MM.1S (cell line): ENCODE results near the gene CABLES2.

ENCODE experiments used
- DNase-seq: peaks from one replicate; pipeline ENCODE4 v3.0.0-alpha.2; 2015
- H2AFZ ChIP-seq: fragments of 300-600 bp; sonication (generic); 2 replicates; pipeline ENCODE4 v1.6.0; 2016; ENCODE audit warnings: antibody characterized with exemption, low read length
- H3F3A ChIP-seq: fragments of 300-600 bp; sonication (generic); 2 replicates; pipeline ENCODE4 v1.6.1; 2016; ENCODE audit warnings: mild to moderate bottlenecking, antibody characterized with exemption, low read length, moderate library complexity, mixed read lengths; ENCODE audit not compliant: insufficient read depth
- H3K27ac ChIP-seq: fragments of 300-600 bp; sonication (generic); 2 replicates; pipeline ENCODE4 v1.5.1; 2016; ENCODE audit warnings: mild to moderate bottlenecking, low read length
- H3K27me3 ChIP-seq: fragments of 300-600 bp; sonication (generic); replicated peaks from 2 replicates; pipeline ENCODE4 v1.6.0; 2016; ENCODE audit warnings: low read length; ENCODE audit not compliant: insufficient read depth
- H3K36me3 ChIP-seq: fragments of 300-600 bp; sonication (generic); replicated peaks from 2 replicates; pipeline ENCODE4 v1.6.1; 2016; ENCODE audit warnings: mild to moderate bottlenecking, low read length, mixed read lengths; ENCODE audit not compliant: insufficient read depth
- H3K4me1 ChIP-seq: fragments of 300-600 bp; sonication (generic); 2 replicates; pipeline ENCODE4 v1.6.1; 2016; ENCODE audit warnings: low read length, mixed read lengths
- H3K4me2 ChIP-seq: fragments of 300-600 bp; sonication (generic); 2 replicates; pipeline ENCODE4 v1.6.0; 2016; ENCODE audit warnings: low read depth, low read length
- H3K4me3 ChIP-seq: fragments of 300-600 bp; sonication (generic); 2 replicates; pipeline ENCODE4 v1.5.1; 2016; ENCODE audit warnings: low read length, mixed read lengths
- H3K79me2 ChIP-seq: fragments of 300-600 bp; sonication (generic); 2 replicates; pipeline ENCODE4 v1.6.1; 2016; ENCODE audit warnings: mixed run types, low read length, mixed read lengths
- H3K9ac ChIP-seq: fragments of 300-600 bp; sonication (generic); 2 replicates; pipeline ENCODE4 v1.6.1; 2016; ENCODE audit warnings: low read length, mixed read lengths
- H3K9me2 ChIP-seq: fragments of 300-600 bp; sonication (generic); replicated peaks from 2 replicates; pipeline ENCODE4 v1.6.1; 2016; ENCODE audit warnings: mild to moderate bottlenecking, low read length, mixed read lengths; ENCODE audit not compliant: insufficient read depth
- H3K9me3 ChIP-seq: fragments of 300-600 bp; sonication (generic); replicated peaks from 2 replicates; pipeline ENCODE4 v1.6.1; 2016; ENCODE audit warnings: mild to moderate bottlenecking, low read length, mixed read lengths; ENCODE audit not compliant: insufficient read depth
- H4K20me1 ChIP-seq: fragments of 300-600 bp; sonication (generic); 2 replicates; pipeline ENCODE4 v1.6.1; 2016; ENCODE audit warnings: mild to moderate bottlenecking, low read length, moderate library complexity, mixed read lengths; ENCODE audit not compliant: insufficient read depth
- EZH2 ChIP-seq: fragments of 300-600 bp; sonication (generic); optimal IDR thresholded peaks from 2 replicates; pipeline ENCODE3; 2017; ENCODE audit warnings: low read depth, mild to moderate bottlenecking, antibody characterized with exemption, low read length, mixed read lengths
- EZH2phosphoT487 ChIP-seq: fragments of 300-600 bp; sonication (generic); IDR thresholded peaks from 2 replicates; pipeline ENCODE4 v1.6.1; 2018; ENCODE audit warnings: antibody characterized with exemption, low read length
- TF ChIP-seq, protein P1 (sequence below): fragments of 300-600 bp; sonication (generic); IDR thresholded peaks from 2 replicates; pipeline ENCODE4 v1.5.1; 2016; ENCODE audit warnings: antibody characterized with exemption, low read length, mixed read lengths

The CABLES2 gene

DNA sequence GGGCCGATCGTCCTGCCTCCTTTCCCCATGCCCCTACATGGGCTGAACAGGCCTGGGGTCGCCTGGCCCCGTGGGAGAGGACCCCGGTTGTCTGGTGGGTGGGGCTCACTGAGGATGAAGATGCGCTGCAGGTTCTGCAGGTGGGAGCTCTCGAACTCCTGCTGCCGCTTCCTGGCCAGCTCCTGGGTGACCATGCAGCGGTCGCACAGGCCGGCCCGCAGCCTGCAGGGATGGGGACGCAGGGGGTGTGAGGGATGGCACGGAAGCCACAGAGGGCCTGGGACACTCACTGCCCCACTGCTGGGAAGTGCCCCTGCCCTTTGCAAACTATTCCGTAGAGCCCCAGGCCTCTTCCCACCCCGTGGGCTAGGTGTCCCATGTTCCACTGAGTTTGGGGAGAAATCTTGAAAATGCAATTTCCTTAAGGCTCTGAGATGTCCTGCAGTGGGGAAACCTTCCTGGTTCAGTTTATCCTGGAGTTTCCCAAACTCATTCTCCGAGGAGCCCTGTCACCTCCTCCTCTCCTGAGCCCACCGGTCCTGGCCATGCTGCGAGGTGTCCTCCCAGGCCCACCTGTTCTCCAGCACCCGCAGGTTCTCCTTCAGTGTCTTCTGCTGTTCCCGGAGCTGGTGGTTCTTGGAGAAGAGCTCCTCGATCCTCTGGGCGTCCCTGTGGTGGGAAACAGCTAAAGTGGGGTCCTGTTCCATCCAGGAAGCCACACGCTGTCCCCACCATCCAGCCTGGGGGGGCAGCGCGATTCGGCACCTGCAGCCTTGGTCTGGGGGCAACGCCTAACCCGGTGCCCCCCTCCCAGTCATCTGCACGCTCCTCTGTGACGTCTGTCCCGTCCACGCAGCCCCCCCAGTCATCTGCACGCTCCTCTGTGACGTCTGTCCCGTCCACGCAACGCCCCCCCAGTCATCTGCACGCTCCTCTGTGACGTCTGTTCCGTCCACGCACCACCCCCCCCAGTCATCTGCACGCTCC lies 9.9 kb upstream of the CABLES2 start:
- H3K79me2 ChIP-seq, result no peaks in the 10 kb centered on the region
- no peaks in the 10 kb centered on the region for H3K9me2 ChIP-seq
- no peaks in the 10 kb centered on the region for H3F3A ChIP-seq
- H3K36me3 ChIP-seq, result no peaks in the 10 kb centered on the region
- H2AFZ ChIP-seq, result no peak overlapping the region
- H3K27me3 ChIP-seq, result peaks cover 97% of the 10 kb centered on the region
- no peaks in the 10 kb centered on the region for H3K4me1 ChIP-seq
- TF ChIP-seq, protein P1, sequence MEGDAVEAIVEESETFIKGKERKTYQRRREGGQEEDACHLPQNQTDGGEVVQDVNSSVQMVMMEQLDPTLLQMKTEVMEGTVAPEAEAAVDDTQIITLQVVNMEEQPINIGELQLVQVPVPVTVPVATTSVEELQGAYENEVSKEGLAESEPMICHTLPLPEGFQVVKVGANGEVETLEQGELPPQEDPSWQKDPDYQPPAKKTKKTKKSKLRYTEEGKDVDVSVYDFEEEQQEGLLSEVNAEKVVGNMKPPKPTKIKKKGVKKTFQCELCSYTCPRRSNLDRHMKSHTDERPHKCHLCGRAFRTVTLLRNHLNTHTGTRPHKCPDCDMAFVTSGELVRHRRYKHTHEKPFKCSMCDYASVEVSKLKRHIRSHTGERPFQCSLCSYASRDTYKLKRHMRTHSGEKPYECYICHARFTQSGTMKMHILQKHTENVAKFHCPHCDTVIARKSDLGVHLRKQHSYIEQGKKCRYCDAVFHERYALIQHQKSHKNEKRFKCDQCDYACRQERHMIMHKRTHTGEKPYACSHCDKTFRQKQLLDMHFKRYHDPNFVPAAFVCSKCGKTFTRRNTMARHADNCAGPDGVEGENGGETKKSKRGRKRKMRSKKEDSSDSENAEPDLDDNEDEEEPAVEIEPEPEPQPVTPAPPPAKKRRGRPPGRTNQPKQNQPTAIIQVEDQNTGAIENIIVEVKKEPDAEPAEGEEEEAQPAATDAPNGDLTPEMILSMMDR, result no peak
- no peak for TF ChIP-seq EZH2phosphoT487
- TF ChIP-seq EZH2, result no peak
- no peak for DNase-seq
- no peak overlapping the region for H3K4me2 ChIP-seq
- no peaks in the 10 kb centered on the region for H4K20me1 ChIP-seq
- no peaks in the 10 kb centered on the region for H3K9me3 ChIP-seq
- no peak overlapping the region for H3K9ac ChIP-seq
- H3K27ac ChIP-seq, result no peak overlapping the region
- H3K4me3 ChIP-seq, result no peak overlapping the region

DNA sequence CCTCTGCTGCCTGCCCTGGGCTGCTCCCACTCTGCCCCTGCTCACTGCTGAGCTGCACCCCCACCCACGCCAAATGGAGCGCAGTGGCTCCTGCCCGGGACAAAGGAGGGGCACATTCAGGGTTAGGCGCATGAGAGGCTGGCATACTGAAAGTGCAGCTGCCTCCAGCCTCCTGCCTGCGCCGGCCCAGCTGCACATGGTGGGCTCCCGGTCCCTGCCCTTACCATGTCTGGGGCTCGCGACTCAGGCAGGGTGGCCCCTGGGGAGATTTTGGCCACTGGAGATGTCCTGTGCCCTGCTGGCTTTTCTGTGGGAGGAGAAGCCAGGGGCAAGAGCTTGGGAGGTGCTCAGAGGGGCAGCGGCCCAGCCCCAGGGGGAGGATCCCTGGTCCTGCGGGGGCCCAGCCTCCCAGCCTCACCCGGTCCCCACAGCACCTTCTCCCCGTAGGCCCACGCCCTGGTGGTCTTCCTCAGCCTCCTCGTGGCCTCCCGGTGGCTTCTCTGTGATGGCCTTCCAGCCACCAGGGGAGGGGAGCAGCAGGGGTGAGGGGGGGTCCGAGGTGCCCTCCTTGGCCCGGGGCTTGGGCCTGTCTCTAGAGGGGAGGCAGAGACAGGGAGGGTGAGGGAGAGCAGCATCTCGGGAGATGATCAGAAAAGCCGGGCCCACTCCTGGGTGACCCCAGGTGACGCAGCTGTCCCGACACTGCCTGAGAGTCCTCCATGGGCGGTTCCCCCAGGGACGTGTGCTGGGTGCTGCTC lies 8.4 kb upstream of the CABLES2 start:
- Histone ChIP-seq H2AFZ (no peak overlapping the region), H3K79me2 (no peaks in the 10 kb centered on the region), H3K36me3 (no peaks in the 10 kb centered on the region), H3K4me3 (no peak overlapping the region), H3K9me2 (no peaks in the 10 kb centered on the region), H3K27me3 (peaks cover 96% of the 10 kb centered on the region), H4K20me1 (no peaks in the 10 kb centered on the region), H3K27ac (no peak overlapping the region), H3K4me1 (no peaks in the 10 kb centered on the region), H3K9me3 (no peaks in the 10 kb centered on the region), H3K9ac (no peak overlapping the region), H3K4me2 (no peak overlapping the region), H3F3A (no peaks in the 10 kb centered on the region)
- TF ChIP-seq EZH2phosphoT487, result no peak
- no peak for TF ChIP-seq EZH2
- TF ChIP-seq, protein P1, result no peak
- no peak for DNase-seq

DNA sequence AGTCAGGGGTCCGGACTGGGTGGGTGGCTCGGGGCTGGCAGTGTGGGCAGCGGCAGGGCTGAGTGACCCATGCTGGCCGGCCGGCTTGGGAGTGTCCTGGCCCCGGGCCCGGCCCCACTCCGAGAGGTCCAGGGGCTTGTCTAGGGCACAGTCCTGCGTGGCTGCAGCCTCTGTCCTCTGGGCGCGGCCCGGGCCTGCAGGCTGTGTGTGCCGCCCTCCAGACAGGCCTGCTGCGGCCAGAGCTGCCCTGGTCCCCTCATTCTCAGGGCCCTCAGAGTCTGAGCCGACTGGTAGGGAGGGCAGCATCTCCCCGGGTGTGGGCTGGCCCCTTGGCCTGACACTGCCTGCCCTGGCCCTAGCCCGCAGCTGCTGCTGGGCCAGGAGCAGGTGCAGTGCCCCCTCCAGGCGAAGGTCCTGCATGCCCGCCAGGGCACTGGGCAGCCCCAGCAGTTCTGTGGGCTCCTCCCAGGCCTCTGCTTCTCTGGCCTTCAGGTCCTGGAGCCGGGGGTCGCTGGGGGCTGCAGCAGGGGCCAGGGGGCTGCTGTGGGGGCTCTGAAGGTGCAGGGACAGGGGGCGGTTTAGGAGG lies 6.9 kb upstream of the CABLES2 start:
- H3K4me3 ChIP-seq, result no peak overlapping the region
- no peak overlapping the region for H3K9ac ChIP-seq
- H3K9me2 ChIP-seq, result no peaks in the 10 kb centered on the region
- no peak overlapping the region for H3K27ac ChIP-seq
- TF ChIP-seq EZH2 (no peak), EZH2phosphoT487 (no peak)
- TF ChIP-seq, protein P1, result peak; percentile 23
- peaks cover 81% of the 10 kb centered on the region for H3K27me3 ChIP-seq
- no peak overlapping the region for H3K4me2 ChIP-seq
- H4K20me1 ChIP-seq, result no peaks in the 10 kb centered on the region
- DNase-seq, result no peak
- no peaks in the 10 kb centered on the region for H3K79me2 ChIP-seq
- no peaks in the 10 kb centered on the region for H3K36me3 ChIP-seq
- peaks cover 7% of the 10 kb centered on the region; the same call in 1 of the 2 replicates for H3K4me1 ChIP-seq
- no peaks in the 10 kb centered on the region for H3F3A ChIP-seq
- no peak overlapping the region for H2AFZ ChIP-seq
- no peaks in the 10 kb centered on the region for H3K9me3 ChIP-seq
